ENCODE results near the gene KCTD18.

GRCh38 chr2:200534572-200534971 lies 24.7 kb upstream of the KCTD18 start:
- TF ChIP-seq POLR2A (IDR thresholded peaks at IDR 0.05) (no peak), CTCF (IDR thresholded peaks at IDR 0.05) (no peak)

Measured in adrenal gland (tissue), 5 donors.